ENCODE measurements around the gene EDAR. TPM values are rescaled to one million over a fixed set of nuclear protein-coding genes. Genes with fewer than 3 reads are reported as not detected.

EDAR gene
- polyA plus RNA-seq, 1 of the 3 experiments (the other 2 are of a cell fraction): not detected

GRCh38 chr2:108911401-108911800, 77.6 kb downstream of the EDAR start:
- Histone ChIP-seq H3K9me3 (no peaks in the 10 kb centered on the region), H3F3A (replicated peaks; ENCODE audit: insufficient read depth) (no peaks in the 10 kb centered on the region), H3K9ac (no peak overlapping the region), H3K27ac (ENCODE audit: low read depth in 2 of 2, low read length in 1 of 2) (no peak overlapping the region), H3K4me3 (ENCODE audit: low read depth in 2 of 2, low read length in 1 of 2) (no peak overlapping the region), H2AFZ (ENCODE audit: low read depth) (no peak overlapping the region), H3K36me3 (replicated peaks in 1 of 2; ENCODE audit: control insufficient read depth in 1 of 2, insufficient read depth in 2 of 2, low read length in 1 of 2) (no peaks in the 10 kb centered on the region), H3K79me2 (ENCODE audit: insufficient read depth) (no peaks in the 10 kb centered on the region), H4K20me1 (ENCODE audit: insufficient read depth) (no peaks in the 10 kb centered on the region), H3K4me1 (ENCODE audit: control insufficient read depth in 1 of 2, insufficient read depth in 2 of 2, low read depth in 1 of 2, low read length in 1 of 2) (peaks cover 0 to 3% of the 10 kb centered on the region in 2 experiments; a peak in 1 of 4 replicates), H3K9me2 (no peaks in the 10 kb centered on the region), H3K27me3 (ENCODE audit: insufficient read depth) (no peaks in the 10 kb centered on the region; the same call in 1 of the 2 replicates), H3K4me2 (no peak overlapping the region)
- peak; percentile 12 for DNase-seq
- ChIA-PET POLR2A (interaction anchor here (0.5 kb wide), 1 partner anchor 10 kb away, joined by 3 read pairs; no protein-coding TSS in a partner anchor), CTCF (interaction anchor here (2.6 kb wide), 1 partner anchor 17 kb away, joined by 9 read pairs; no protein-coding TSS in a partner anchor)
- TF ChIP-seq FOSL2 (IDR thresholded peaks at IDR 0.05; ENCODE audit: borderline replicate concordance, low read depth) (no peak), EZH2phosphoT487 (IDR thresholded peaks at IDR 0.05; ENCODE audit: borderline replicate concordance, low read depth) (no peak), TEAD4 (IDR thresholded peaks at IDR 0.05; ENCODE audit: borderline replicate concordance, insufficient read depth) (no peak), FOXM1 (IDR thresholded peaks at IDR 0.05; ENCODE audit: low read depth) (no peak)
- 55% methylated on average over 5 of the region's 5 CpGs for WGBS (ENCODE audit: low lambda C conversion rate)

DNA sequence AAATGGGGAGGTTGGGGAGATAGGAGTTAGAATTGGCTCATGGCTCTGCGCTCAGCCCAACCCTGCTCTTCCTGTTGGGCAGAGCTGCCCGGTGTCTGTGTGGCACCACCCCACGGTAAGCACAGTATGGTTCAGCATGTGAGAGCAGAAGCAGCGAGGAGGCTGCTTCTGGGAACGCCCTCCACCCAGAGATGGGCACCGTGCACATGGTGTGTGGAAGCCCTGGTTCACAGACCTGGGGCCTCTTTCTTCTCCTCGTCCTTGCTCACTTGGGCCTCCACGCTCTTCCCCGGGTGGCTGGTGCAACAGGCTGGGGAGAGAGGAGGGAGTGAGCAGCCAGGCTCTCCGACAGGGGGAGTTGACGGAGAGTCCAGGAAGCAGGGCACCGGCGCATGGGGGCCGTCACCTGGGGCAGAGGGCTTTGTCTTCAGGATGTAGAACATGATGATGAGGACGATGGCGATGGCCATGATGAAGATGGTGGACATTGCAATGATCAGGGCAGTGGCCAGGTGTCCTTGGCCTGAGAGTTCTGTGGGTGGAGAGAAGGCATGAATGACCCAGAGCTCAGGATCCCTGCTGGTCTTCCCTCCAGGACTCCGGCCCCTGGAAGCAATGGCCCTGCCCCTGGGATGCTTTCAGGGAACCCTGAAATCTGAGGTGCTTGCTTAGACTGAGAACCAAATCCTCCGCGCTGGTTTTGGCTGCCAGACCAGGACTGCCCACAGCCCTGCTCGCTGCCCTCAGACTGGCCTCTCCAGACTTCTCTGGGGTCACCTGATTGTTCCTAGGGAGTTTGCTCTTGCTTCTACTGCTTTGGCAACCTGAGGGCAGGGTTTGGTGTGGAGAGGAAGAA, 78.3 kb downstream of the EDAR start:
- 72% methylated on average over 16 of the region's 20 CpGs for WGBS (ENCODE audit: low lambda C conversion rate)
- peak; percentile 8 for DNase-seq

More for the DNA sequence above, 78.3 kb downstream of the EDAR start:
- Histone ChIP-seq H3K27me3 (ENCODE audit: insufficient read depth) (no peaks in the 10 kb centered on the region; the same call in 1 of the 2 replicates), H3K9me2 (no peaks in the 10 kb centered on the region), H3K36me3 (replicated peaks in 1 of 2; ENCODE audit: control insufficient read depth in 1 of 2, insufficient read depth in 2 of 2, low read length in 1 of 2) (no peaks in the 10 kb centered on the region), H2AFZ (ENCODE audit: low read depth) (no peak overlapping the region), H3K4me1 (ENCODE audit: control insufficient read depth in 1 of 2, insufficient read depth in 2 of 2, low read depth in 1 of 2, low read length in 1 of 2) (peaks cover 0 to 3% of the 10 kb centered on the region in 2 experiments; a peak in 1 of 4 replicates), H3F3A (replicated peaks; ENCODE audit: insufficient read depth) (no peaks in the 10 kb centered on the region), H3K9ac (no peak overlapping the region), H3K9me3 (no peaks in the 10 kb centered on the region), H3K79me2 (ENCODE audit: insufficient read depth) (no peaks in the 10 kb centered on the region), H3K4me2 (no peak overlapping the region), H3K27ac (ENCODE audit: low read depth in 2 of 2, low read length in 1 of 2) (no peak overlapping the region), H4K20me1 (ENCODE audit: insufficient read depth) (no peaks in the 10 kb centered on the region), H3K4me3 (ENCODE audit: low read depth in 2 of 2, low read length in 1 of 2) (no peak overlapping the region)
- TF ChIP-seq, protein P1, sequence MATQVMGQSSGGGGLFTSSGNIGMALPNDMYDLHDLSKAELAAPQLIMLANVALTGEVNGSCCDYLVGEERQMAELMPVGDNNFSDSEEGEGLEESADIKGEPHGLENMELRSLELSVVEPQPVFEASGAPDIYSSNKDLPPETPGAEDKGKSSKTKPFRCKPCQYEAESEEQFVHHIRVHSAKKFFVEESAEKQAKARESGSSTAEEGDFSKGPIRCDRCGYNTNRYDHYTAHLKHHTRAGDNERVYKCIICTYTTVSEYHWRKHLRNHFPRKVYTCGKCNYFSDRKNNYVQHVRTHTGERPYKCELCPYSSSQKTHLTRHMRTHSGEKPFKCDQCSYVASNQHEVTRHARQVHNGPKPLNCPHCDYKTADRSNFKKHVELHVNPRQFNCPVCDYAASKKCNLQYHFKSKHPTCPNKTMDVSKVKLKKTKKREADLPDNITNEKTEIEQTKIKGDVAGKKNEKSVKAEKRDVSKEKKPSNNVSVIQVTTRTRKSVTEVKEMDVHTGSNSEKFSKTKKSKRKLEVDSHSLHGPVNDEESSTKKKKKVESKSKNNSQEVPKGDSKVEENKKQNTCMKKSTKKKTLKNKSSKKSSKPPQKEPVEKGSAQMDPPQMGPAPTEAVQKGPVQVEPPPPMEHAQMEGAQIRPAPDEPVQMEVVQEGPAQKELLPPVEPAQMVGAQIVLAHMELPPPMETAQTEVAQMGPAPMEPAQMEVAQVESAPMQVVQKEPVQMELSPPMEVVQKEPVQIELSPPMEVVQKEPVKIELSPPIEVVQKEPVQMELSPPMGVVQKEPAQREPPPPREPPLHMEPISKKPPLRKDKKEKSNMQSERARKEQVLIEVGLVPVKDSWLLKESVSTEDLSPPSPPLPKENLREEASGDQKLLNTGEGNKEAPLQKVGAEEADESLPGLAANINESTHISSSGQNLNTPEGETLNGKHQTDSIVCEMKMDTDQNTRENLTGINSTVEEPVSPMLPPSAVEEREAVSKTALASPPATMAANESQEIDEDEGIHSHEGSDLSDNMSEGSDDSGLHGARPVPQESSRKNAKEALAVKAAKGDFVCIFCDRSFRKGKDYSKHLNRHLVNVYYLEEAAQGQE (IDR thresholded peaks at IDR 0.05; ENCODE audit: low read depth, low read length): no peak
- TF ChIP-seq NFIC (IDR thresholded peaks at IDR 0.05; ENCODE audit: borderline replicate concordance): no peak
- no peak for TF ChIP-seq SIN3A (IDR thresholded peaks at IDR 0.05; ENCODE audit: borderline replicate concordance, low read depth, low read length)
- TF ChIP-seq FOSL2 (IDR thresholded peaks at IDR 0.05; ENCODE audit: borderline replicate concordance, low read depth): no peak
- TF ChIP-seq MEF2A (IDR thresholded peaks at IDR 0.05; ENCODE audit: borderline replicate concordance, low read depth): no peak
- TF ChIP-seq EZH2phosphoT487 (IDR thresholded peaks at IDR 0.05; ENCODE audit: borderline replicate concordance, low read depth): no peak
- no peak for TF ChIP-seq EP300 (IDR thresholded peaks at IDR 0.05; ENCODE audit: borderline replicate concordance in 1 of 2, low read depth in 1 of 2, low read length in 1 of 2)
- no peak for TF ChIP-seq PBX3 (IDR thresholded peaks at IDR 0.05)
- no peak for TF ChIP-seq RAD21 (IDR thresholded peaks at IDR 0.05; ENCODE audit: low read length)
- TF ChIP-seq JUND (IDR thresholded peaks at IDR 0.05): no peak
- TF ChIP-seq USF1 (IDR thresholded peaks at IDR 0.05; ENCODE audit: borderline replicate concordance, low read depth): no peak
- TF ChIP-seq, protein P2, sequence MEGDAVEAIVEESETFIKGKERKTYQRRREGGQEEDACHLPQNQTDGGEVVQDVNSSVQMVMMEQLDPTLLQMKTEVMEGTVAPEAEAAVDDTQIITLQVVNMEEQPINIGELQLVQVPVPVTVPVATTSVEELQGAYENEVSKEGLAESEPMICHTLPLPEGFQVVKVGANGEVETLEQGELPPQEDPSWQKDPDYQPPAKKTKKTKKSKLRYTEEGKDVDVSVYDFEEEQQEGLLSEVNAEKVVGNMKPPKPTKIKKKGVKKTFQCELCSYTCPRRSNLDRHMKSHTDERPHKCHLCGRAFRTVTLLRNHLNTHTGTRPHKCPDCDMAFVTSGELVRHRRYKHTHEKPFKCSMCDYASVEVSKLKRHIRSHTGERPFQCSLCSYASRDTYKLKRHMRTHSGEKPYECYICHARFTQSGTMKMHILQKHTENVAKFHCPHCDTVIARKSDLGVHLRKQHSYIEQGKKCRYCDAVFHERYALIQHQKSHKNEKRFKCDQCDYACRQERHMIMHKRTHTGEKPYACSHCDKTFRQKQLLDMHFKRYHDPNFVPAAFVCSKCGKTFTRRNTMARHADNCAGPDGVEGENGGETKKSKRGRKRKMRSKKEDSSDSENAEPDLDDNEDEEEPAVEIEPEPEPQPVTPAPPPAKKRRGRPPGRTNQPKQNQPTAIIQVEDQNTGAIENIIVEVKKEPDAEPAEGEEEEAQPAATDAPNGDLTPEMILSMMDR (IDR thresholded peaks at IDR 0.05): no peak
- no peak for TF ChIP-seq CHD2 (IDR thresholded peaks at IDR 0.05; ENCODE audit: low read length, partially characterized antibody)
- TF ChIP-seq RFX5 (IDR thresholded peaks at IDR 0.05; ENCODE audit: low read length): no peak
- TF ChIP-seq RCOR1 (IDR thresholded peaks at IDR 0.05; ENCODE audit: low read length): no peak
- no peak for TF ChIP-seq MXI1 (IDR thresholded peaks at IDR 0.05; ENCODE audit: low read depth, low read length)
- TF ChIP-seq POLR2AphosphoS5 (IDR thresholded peaks at IDR 0.05; ENCODE audit: low read depth, low read length): no peak
- POLR2A ChIA-PET: no interaction called here
- CTCF ChIA-PET: interaction anchor here (2.6 kb wide), 1 partner anchor 17 kb away, joined by 9 read pairs; no protein-coding TSS in a partner anchor
